Mucosa of stomach (tissue), 1 donor: ENCODE measurements around the gene CAP2.

ENCODE experiments used
- H3K27me3 ChIP-seq: one replicate; pipeline ENCODE4 v1.7.0; 2013; ENCODE audit warnings: mild to moderate bottlenecking, low read length; ENCODE audit not compliant: control insufficient read depth, insufficient read depth
- H3K36me3 ChIP-seq: one replicate; pipeline ENCODE4 v1.7.0; 2013; ENCODE audit warnings: low read length; ENCODE audit not compliant: control insufficient read depth, insufficient read depth
- H3K4me1 ChIP-seq: one replicate; pipeline ENCODE4 v1.7.0; 2013; ENCODE audit warnings: mild to moderate bottlenecking, low read length; ENCODE audit not compliant: control insufficient read depth, insufficient read depth
- H3K4me3 ChIP-seq: one replicate; pipeline ENCODE4 v1.7.0; 2013; ENCODE audit warnings: low read length
- H3K9ac ChIP-seq: one replicate; pipeline ENCODE4 v1.7.0; 2013; ENCODE audit warnings: mild to moderate bottlenecking, low read length, moderate library complexity
- H3K9me3 ChIP-seq: one replicate; pipeline ENCODE4 v1.7.0; 2013; ENCODE audit warnings: mild to moderate bottlenecking, low read length, moderate library complexity; ENCODE audit not compliant: control insufficient read depth
- donor health status: Pancreatic carcinoma.

CAP2 gene

DNA sequence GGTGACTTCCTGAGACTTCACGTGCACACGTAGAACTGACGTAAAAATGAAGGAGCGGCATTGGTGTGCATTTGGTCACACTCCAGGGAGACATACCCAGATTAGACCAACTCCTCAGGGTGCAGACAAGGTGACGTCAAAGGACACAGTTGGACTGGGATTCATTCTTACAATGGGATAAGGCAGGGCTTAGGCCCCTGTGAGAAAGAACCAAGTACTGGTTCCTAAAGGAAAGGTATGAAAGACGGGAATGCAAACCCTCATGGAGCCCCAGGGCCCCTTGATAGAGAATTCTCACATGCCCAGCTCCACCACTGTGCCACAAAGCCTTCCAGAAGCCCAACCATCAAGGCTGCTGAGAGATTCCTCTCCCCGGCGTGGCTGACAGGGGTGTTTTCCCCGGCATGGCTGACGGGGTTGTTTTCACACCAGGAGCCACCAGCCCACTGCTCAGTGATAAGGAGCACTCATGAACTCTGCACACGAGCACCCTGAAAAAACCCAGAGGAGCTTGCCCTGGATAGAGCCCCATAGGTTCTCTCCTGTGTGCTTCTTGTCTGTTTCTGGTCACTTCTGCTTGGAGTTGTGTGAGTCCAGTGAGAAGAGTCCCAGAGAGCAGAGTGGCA lies 90.1 kb downstream of the CAP2 start:
- no peak overlapping the region for H3K9ac ChIP-seq

DNA sequence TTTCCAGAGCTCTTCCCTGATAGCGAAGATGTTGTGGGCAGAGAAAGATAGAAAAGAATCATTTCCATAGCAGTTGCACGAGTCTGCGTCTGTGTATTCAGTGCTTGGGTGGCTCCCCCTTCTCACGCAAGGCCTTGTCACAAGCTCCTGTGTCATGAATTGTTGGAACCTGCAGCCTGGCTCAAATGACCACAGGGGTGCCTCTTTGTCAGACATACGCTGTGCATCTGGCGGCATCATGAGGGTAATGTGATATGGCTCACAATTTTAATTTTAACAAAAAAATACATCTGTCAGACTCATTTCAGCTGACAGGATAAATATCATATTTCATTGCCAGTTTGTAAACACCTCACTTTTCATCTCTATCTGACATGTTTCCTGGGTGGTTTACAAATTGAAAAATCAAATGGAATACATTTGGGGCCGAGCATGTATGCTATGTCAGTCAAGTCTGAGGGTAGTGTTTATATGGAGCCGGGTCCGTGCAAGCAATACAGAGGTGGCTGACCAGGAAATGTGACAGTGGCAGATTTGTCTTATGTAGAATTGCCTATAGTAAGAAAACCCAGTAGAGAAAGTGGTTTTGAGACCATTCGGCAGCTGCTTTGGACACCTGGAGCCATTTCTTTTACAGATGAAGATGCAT lies 90.9 kb downstream of the CAP2 start:
- no peak overlapping the region for H3K9ac ChIP-seq
- H3K27me3 ChIP-seq, result no peaks in the 10 kb centered on the region
- no peaks in the 10 kb centered on the region for H3K4me1 ChIP-seq
- H3K4me3 ChIP-seq, result no peak overlapping the region
- H3K9me3 ChIP-seq, result no peaks in the 10 kb centered on the region
- H3K36me3 ChIP-seq, result no peaks in the 10 kb centered on the region

More for the DNA sequence above, 90.1 kb downstream of the CAP2 start:
- no peaks in the 10 kb centered on the region for H3K9me3 ChIP-seq
- H3K4me1 ChIP-seq, result no peaks in the 10 kb centered on the region
- no peaks in the 10 kb centered on the region for H3K27me3 ChIP-seq
- no peak overlapping the region for H3K4me3 ChIP-seq
- no peaks in the 10 kb centered on the region for H3K36me3 ChIP-seq

DNA sequence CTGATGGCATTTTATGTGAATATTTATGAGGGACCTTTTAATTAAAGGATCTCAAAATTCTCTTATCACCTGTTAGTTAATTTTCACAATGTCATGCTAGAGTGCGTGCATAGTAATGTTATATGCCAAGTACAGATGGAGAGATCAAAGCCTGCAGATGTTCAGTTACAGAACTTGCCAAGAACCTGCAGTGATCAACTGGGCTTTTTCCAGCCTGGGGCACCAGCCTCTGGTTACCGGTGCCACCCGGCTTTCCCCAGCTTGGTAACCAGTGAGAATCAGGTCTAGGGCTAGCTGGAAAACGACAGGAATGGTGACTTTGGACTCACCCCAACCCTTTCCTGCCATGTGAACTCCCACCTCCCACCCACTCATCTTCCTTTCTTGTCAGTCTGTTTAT lies 91.8 kb downstream of the CAP2 start:
- no peaks in the 10 kb centered on the region for H3K9me3 ChIP-seq
- no peaks in the 10 kb centered on the region for H3K4me1 ChIP-seq
- no peak overlapping the region for H3K9ac ChIP-seq
- H3K36me3 ChIP-seq, result no peaks in the 10 kb centered on the region
- no peaks in the 10 kb centered on the region for H3K27me3 ChIP-seq
- H3K4me3 ChIP-seq, result no peak overlapping the region

DNA sequence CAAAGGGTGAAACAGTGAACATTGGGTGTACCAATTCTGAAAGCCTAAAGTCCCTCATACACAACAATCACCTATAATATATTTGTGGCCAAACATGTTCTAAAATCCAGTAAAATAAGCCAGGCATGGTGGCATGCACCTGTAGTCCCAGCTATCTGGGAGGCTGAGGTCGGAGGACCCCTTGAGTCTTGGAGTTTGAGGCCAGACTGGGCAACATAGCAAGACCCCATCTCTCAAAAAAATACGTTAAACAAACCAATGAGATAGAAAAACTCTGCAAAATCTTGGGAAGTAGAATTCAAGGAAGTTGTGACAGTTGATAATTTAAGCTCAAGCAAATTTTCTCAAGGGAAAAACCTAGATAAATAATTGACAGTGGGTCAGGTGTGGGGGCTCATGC lies 92.6 kb downstream of the CAP2 start:
- Histone ChIP-seq H3K4me3 (no peak overlapping the region), H3K36me3 (no peaks in the 10 kb centered on the region), H3K9me3 (no peaks in the 10 kb centered on the region), H3K27me3 (no peaks in the 10 kb centered on the region), H3K4me1 (no peaks in the 10 kb centered on the region), H3K9ac (no peak overlapping the region)

DNA sequence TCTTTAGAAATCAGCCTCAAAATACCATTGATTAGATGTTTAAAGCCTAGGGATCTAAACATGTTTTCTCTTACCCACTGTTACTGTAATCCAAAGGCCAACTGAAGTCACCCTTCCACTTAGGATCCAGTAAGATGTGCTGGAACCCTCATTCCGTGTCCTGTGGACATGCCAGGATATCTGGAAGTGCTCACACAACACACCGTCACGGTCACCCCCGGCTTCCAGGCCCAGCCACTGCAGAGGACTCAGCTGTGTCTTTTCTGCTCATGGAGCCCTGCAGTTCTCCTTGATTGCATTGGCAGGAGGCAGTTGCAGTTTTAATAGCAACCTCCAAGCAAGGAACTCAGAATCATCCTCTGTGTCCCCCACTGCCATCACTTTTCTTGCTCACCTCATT lies 93.3 kb downstream of the CAP2 start:
- no peak overlapping the region for H3K4me3 ChIP-seq
- H3K36me3 ChIP-seq, result no peaks in the 10 kb centered on the region
- no peaks in the 10 kb centered on the region for H3K9me3 ChIP-seq
- H3K9ac ChIP-seq, result no peak overlapping the region
- H3K27me3 ChIP-seq, result no peaks in the 10 kb centered on the region
- no peaks in the 10 kb centered on the region for H3K4me1 ChIP-seq

DNA sequence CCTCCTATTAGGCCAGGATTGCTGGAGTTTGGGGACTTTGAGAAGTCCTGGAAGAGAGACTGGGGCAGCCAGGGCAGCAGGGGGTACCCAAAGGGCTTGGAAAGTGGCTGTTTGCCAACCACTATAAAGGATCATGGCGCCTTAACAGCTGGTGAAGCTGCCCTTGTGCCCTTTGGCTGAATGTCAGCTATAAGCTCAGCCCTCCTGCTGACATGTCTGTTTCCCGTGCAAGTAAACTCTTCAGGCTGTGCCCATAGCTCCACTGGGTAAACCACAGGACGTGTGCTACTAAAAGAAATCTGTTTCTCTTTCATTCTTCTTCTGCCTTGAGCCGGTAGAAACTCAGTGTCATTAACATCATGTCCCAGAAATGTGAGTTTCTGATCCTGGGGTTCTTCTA lies 97.3 kb downstream of the CAP2 start:
- no peak overlapping the region for H3K9ac ChIP-seq
- H3K4me3 ChIP-seq, result no peak overlapping the region
- H3K4me1 ChIP-seq, result no peaks in the 10 kb centered on the region
- no peaks in the 10 kb centered on the region for H3K27me3 ChIP-seq
- H3K9me3 ChIP-seq, result no peaks in the 10 kb centered on the region
- no peaks in the 10 kb centered on the region for H3K36me3 ChIP-seq

DNA sequence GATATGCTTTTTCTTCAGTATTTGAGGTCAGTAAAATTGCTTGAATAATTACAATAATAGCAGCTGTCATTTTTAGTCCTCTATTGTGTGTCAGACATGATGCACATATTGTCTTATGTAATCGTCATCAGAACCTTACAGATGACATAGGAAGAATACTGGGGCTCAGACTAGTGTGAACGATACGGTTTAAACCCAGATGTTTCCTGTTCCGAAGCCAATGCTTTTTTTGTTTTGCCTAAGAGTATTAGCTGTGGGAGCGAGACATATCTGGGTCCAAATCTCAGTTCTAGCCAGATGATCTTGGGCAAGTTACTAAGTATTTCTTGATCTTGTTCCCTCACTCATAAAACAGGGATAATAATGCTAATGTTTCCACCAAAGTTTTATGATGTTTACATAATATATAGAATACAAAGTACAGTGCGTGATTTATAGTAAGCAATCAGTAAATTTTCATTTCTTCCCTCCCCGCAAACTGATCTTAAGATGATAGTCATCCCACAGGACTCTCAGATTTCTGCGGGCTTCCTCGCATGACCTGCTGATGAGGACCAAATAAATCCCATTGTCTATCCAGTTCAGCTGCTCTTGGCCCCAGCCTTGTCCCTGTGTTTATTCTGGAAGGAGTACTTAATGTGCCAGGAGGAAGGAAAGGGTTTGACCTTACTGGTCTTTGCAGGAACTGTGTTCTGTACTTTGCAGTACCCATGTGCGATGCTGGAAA lies 98.2 kb downstream of the CAP2 start:
- no peaks in the 10 kb centered on the region for H3K36me3 ChIP-seq
- H3K4me1 ChIP-seq, result no peaks in the 10 kb centered on the region
- H3K9me3 ChIP-seq, result no peaks in the 10 kb centered on the region
- H3K27me3 ChIP-seq, result no peaks in the 10 kb centered on the region
- H3K9ac ChIP-seq, result no peak overlapping the region
- H3K4me3 ChIP-seq, result no peak overlapping the region

DNA sequence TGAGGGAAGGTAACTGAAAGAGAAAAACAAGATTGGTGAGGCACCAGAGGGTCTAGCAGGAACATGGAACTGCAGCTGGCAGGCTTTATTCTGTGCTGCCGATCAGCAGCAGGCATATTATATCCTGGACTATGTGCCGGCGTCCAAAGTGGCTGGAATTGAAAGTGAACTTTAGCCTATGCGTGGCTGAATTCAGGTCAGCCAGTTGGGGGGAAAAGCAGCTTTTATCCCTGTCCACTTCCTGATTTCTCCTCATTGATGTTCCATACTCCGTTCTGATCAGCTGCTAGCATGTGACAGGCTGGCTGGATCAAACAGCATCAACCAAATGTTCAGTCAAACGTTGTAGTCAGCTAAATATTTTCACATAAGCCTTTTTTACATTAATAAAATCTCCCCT lies 99.0 kb downstream of the CAP2 start:
- no peaks in the 10 kb centered on the region for H3K4me1 ChIP-seq
- H3K27me3 ChIP-seq, result no peaks in the 10 kb centered on the region
- H3K9me3 ChIP-seq, result no peaks in the 10 kb centered on the region
- no peak overlapping the region for H3K9ac ChIP-seq
- H3K36me3 ChIP-seq, result no peaks in the 10 kb centered on the region
- no peak overlapping the region for H3K4me3 ChIP-seq

DNA sequence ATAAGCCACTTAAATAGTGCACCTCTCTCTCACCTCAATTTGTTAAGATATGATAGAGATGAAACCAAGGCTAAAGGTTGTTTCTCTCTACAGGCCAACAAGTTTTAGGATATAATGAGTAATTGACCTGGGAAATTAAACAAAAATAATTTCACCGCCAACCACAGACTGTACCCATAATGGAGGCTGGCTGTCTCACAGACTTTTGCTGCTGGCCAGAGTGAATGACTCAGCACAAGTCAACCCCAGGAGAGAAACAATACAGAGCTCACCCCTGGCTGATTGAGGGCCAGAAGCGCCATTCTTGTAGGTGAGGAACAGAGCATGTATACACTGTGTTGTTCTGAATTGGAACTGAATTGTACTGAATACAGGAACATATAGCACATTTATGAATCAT lies 99.9 kb downstream of the CAP2 start:
- H3K4me3 ChIP-seq, result no peak overlapping the region
- H3K27me3 ChIP-seq, result no peaks in the 10 kb centered on the region
- no peak overlapping the region for H3K9ac ChIP-seq
- no peaks in the 10 kb centered on the region for H3K4me1 ChIP-seq
- H3K36me3 ChIP-seq, result no peaks in the 10 kb centered on the region
- H3K9me3 ChIP-seq, result no peaks in the 10 kb centered on the region

DNA sequence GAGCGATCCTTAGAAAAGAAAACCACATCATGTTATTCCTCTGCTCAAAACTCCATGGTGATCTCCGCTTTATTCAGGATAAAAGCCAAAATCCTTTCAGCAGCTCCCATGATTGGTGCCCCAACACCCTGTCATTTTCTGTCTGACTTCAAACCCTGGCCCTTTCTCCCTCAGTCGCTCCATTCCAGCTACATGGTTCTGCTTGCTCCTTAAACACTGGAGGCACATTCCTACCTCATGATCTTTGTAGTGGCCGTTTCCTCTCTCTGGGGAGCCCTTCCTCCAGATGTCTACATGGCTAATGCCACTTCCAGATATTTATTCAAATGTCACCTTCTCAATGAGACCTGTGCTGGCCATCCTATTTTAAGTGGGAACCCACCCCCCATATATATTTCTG lies 100.8 kb downstream of the CAP2 start:
- H3K4me1 ChIP-seq, result no peaks in the 10 kb centered on the region
- H3K27me3 ChIP-seq, result no peaks in the 10 kb centered on the region
- no peak overlapping the region for H3K9ac ChIP-seq
- no peak overlapping the region for H3K4me3 ChIP-seq
- no peaks in the 10 kb centered on the region for H3K36me3 ChIP-seq
- H3K9me3 ChIP-seq, result no peaks in the 10 kb centered on the region

DNA sequence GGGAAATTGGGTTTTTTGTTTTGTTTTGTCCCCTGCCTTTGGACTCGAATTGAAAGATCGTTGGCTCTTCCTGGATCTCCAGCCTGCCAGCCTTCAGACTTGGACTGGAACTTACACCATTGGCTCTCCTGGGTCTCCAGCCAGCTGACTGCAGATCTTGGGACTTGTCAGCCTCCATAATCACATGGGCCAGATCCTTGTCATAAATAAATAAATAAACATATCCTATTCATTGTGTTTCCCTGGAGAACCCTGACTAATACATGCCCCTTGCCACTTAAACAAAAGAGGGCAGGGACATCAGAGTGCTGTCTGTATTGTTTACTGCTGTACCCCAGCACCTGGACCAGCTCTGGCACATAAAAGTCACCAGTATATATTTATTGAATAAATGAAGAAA lies 101.5 kb downstream of the CAP2 start:
- no peaks in the 10 kb centered on the region for H3K36me3 ChIP-seq
- H3K4me1 ChIP-seq, result no peaks in the 10 kb centered on the region
- H3K27me3 ChIP-seq, result no peaks in the 10 kb centered on the region

DNA sequence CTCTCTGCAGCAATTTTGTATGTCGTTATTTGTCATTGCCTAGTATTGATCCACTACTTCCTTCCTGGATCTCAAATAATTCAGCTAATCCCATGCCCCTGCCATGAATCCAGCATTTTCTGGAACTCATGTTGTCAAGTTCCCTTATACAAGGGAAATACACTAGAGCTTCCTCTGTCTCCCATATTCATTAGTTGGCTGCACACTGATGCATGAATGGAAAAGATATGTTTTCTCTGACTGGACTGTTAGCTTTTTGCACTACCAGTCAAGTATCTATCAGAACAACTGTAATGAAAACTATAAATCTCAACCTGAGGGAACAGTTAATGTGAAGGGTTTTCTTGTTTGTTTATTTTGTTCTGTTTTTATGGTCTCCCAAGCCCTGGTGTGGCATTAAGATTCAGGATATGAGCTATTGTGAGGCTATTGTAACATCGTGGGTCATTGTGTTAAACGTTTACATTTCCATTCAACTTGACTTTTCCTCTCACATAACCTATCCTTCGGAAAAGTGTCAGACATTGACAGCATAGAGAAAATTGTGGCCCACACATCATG lies 104.2 kb downstream of the CAP2 start:
- no peaks in the 10 kb centered on the region for H3K27me3 ChIP-seq
- no peak overlapping the region for H3K9ac ChIP-seq
- H3K4me3 ChIP-seq, result no peak overlapping the region
- H3K4me1 ChIP-seq, result no peaks in the 10 kb centered on the region
- no peaks in the 10 kb centered on the region for H3K9me3 ChIP-seq
- H3K36me3 ChIP-seq, result no peaks in the 10 kb centered on the region

More for the DNA sequence above, 101.5 kb downstream of the CAP2 start:
- Histone ChIP-seq H3K9me3 (no peaks in the 10 kb centered on the region), H3K9ac (no peak overlapping the region), H3K4me3 (no peak overlapping the region)
